ENCODE measurements around the gene PHTF2. TPM values are rescaled to one million over a fixed set of nuclear protein-coding genes. Genes with fewer than 3 reads are reported as not detected.

The PHTF2 gene
- total RNA-seq, 2 experiments from 2014 or later: 34.9 to 39.1 TPM

DNA sequence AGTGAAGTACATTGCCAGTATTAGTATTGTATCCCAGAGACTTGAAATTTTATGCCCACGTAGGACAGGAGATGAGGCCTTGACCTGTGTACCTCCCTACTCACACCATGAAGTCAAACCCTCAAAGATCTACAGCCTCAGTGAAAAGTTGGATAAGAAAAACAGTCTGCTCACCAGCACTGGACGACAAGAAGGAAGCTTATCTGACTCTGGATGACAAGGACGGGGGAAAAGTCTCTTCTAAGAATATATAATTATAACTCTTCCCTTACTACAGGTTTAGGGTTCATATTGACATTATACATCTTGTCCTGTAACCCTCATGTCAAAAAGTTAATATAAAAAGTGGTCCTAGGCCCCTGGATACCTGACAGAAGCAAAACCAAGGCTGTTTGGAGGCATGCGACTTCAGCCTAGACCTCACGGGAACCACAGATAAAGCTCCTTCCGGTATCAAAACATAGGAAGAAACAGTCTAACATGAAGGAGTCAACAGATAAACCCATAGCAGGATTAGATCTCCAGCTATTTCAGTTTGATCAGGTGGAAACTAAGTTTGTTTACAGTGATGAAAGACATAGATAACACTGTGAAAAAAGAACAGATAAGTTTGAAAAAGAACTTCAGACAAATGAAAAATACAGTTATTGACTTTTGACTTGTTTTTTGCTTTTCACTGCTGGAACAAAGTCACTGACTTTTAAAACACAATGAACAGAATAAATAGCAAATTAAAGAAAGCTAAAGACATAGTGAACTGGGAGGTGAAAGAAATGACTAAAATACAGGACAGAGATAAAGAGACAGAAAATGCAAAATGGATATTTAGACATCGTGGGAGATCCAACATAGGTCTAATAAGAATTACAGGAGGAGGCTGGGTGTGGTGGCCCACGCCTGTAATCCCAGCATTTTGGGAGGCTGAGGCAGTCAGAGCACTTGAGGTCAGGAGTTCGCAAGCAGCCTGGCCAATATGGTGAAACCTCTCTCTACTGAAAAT is 145.9 kb downstream of the PHTF2 start:
- CTCF ChIA-PET: interaction anchor here (1.9 kb wide), 1 partner anchor 95 kb away, joined by 7 read pairs; no protein-coding TSS in a partner anchor
- no peak overlapping the region for H3K27ac Mint-ChIP-seq
- DNase-seq (no peak), ATAC-seq (no peak)
- no peak overlapping the region for H3K4me3 Mint-ChIP-seq
- H3K36me3 Mint-ChIP-seq (ENCODE audit: low read depth): peaks cover 16% of the 10 kb centered on the region
- peaks cover 4% of the 10 kb centered on the region for H3K4me1 Mint-ChIP-seq (ENCODE audit: low read depth)
- H3K27me3 Mint-ChIP-seq (ENCODE audit: low read depth): no peaks in the 10 kb centered on the region
- no peaks in the 10 kb centered on the region for H3K9me3 Mint-ChIP-seq (ENCODE audit: insufficient read depth)
- POLR2A ChIA-PET: no interaction called here

DNA sequence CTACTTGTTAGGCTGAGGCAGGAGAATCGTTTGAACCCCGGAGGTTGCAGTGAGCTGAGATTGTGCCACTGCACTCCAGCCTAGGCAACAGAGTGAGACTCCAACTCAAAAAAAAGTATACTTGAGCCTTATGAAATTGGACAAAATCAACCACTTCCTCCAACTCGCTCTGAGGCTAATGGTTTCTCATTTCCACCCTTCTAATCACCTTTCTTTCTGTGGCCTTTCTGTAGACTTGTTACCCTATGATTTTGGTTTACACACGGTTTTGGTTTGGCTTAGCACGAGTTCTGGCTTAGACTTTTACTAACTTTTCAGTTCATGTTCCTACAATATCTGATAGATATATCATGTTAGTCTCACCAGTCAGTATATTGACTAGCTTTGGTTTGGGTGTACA is 152.0 kb downstream of the PHTF2 start:
- ATAC-seq (peak; percentile 42), DNase-seq (peak; percentile 47)
- peak overlapping the region; percentile 53 for H3K27ac Mint-ChIP-seq
- no peaks in the 10 kb centered on the region for H3K27me3 Mint-ChIP-seq (ENCODE audit: low read depth)
- H3K9me3 Mint-ChIP-seq (ENCODE audit: insufficient read depth): no peaks in the 10 kb centered on the region
- H3K4me3 Mint-ChIP-seq: no peak overlapping the region
- ChIA-PET POLR2A (no interaction called here), CTCF (interaction anchor here (1.0 kb wide), 1 partner anchor 299 kb away, joined by 4 read pairs; no protein-coding TSS in a partner anchor)
- peaks cover 2% of the 10 kb centered on the region for H3K36me3 Mint-ChIP-seq (ENCODE audit: low read depth)
- peaks cover 8% of the 10 kb centered on the region for H3K4me1 Mint-ChIP-seq (ENCODE audit: low read depth)

DNA sequence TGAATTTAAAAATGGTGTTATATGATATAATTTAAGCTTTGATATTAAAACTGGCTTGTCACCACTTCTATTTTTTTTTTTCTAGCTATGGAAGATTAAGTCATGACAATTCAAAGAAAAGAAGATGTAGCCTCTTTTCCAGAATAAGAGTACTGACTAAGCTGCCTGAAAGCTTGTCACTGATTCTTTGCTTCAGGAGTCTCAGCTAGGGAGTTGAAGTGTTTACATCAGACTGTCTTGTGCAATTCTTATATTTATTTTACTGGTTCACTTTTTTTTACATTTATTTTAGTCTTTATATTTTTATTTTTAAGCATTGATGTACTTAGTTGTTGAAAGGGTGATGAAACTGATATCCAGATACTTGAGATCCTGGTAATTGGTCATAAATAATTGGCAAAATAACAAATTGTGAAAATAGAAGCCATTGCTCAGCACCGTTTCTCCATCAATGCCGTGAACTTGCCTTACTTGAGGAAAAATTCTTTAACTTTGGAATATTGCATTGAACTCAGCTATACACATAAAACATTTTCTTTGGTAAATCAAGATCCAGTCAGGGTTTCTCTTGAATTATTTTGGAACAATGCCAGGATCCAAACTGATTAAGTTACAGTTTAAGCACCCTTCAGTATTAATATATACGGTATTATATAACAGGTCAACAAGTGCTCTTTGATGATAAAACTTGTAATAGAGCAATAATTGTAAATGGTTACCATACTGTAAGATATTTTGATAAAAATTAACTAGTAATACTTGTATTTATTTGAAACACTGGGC is 156.4 kb downstream of the PHTF2 start:
- DNase-seq: no peak
- Mint-ChIP-seq H3K9me3 (ENCODE audit: insufficient read depth) (no peaks in the 10 kb centered on the region), H3K4me3 (no peak overlapping the region), H3K27me3 (ENCODE audit: low read depth) (no peaks in the 10 kb centered on the region), H3K36me3 (ENCODE audit: low read depth) (peaks cover 4% of the 10 kb centered on the region), H3K27ac (no peak overlapping the region), H3K4me1 (ENCODE audit: low read depth) (peaks cover 8% of the 10 kb centered on the region)
- CTCF ChIA-PET: interaction anchor here (1.2 to 1.4 kb wide), 2 partner anchors 9 to 85 kb away, joined by 4 read pairs; no protein-coding TSS in a partner anchor
- POLR2A ChIA-PET: no interaction called here
- ATAC-seq: no peak

DNA sequence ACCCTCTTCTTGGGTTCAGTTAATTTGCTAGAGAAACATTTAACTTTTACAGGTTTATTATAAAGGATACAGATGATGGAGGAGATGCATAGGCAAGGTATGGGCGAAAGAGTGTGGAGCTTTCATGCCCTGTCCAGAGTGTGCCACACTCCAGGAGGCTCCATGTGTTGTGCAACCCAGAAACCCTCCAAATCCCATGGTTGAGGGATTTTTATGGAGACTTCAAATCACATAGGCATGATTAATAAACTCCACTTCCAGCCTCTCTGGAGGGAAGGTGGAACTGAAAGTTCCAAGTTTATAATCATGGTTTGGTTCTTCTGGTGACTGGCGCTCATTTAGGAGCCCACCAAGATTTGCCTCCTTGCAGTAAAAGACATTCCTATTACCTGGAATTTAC is 159.9 kb downstream of the PHTF2 start:
- ChIA-PET CTCF (no interaction called here), POLR2A (interaction anchor here (0.7 kb wide), 1 partner anchor 41 kb away, joined by 3 read pairs; no protein-coding TSS in a partner anchor)
- DNase-seq (no peak), ATAC-seq (no peak)
- Mint-ChIP-seq H3K36me3 (ENCODE audit: low read depth) (peaks cover 4% of the 10 kb centered on the region), H3K4me1 (ENCODE audit: low read depth) (no peaks in the 10 kb centered on the region), H3K4me3 (no peak overlapping the region), H3K27me3 (ENCODE audit: low read depth) (no peaks in the 10 kb centered on the region), H3K27ac (no peak overlapping the region), H3K9me3 (ENCODE audit: insufficient read depth) (no peaks in the 10 kb centered on the region)

DNA sequence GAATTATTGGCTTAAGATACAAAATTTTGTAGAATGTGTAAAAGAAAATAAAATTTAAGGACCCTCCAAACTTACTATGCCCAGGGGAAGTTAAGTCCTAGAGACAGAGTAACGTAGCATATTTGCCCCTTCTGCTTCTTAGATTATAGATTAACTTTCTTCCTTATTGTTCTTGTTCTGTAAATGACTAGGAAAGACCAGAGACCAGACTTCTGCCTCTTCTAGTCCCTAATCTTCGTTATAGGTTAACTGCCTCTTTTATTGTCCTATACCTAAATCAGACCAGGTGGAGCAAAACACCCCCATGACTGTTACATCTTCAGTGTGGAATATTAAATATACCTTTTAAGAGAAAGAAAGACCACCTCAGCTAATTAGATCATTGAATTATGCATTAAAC is 160.5 kb downstream of the PHTF2 start:
- H3K36me3 Mint-ChIP-seq (ENCODE audit: low read depth): peaks cover 4% of the 10 kb centered on the region
- no peak overlapping the region for H3K27ac Mint-ChIP-seq
- DNase-seq: no peak
- ATAC-seq: no peak
- ChIA-PET POLR2A (no interaction called here), CTCF (interaction anchor here (0.8 kb wide), 1 partner anchor 160 kb away, joined by 3 read pairs; the partner anchor contains the start of gene PHTF2)
- no peaks in the 10 kb centered on the region for H3K4me1 Mint-ChIP-seq (ENCODE audit: low read depth)
- H3K27me3 Mint-ChIP-seq (ENCODE audit: low read depth): no peaks in the 10 kb centered on the region
- H3K9me3 Mint-ChIP-seq (ENCODE audit: insufficient read depth): no peaks in the 10 kb centered on the region
- no peak overlapping the region for H3K4me3 Mint-ChIP-seq

DNA sequence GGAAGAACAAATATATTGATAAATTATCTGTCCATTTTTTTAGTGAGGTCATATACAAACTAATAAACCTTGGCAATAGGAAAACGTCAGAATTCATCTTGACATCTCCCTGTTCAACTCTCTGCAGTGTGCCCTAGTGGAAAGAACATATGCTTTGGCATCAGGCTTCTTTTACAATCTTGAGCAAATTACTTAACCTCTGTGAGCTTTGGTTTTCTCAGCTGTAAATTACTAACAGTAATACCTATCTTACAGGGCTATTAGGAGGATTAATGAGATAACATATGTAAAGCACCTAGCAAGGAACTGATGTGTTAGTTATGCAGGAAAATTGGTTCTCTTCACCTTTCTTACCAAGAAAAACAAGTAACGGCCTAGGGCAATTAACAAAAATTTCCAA is 161.8 kb downstream of the PHTF2 start:
- Mint-ChIP-seq H3K9me3 (ENCODE audit: insufficient read depth) (no peaks in the 10 kb centered on the region), H3K27ac (no peak overlapping the region), H3K36me3 (ENCODE audit: low read depth) (peaks cover 2% of the 10 kb centered on the region), H3K4me3 (no peak overlapping the region), H3K4me1 (ENCODE audit: low read depth) (no peaks in the 10 kb centered on the region), H3K27me3 (ENCODE audit: low read depth) (no peaks in the 10 kb centered on the region)
- CTCF ChIA-PET: no interaction called here
- DNase-seq: no peak
- POLR2A ChIA-PET: no interaction called here
- no peak for ATAC-seq

DNA sequence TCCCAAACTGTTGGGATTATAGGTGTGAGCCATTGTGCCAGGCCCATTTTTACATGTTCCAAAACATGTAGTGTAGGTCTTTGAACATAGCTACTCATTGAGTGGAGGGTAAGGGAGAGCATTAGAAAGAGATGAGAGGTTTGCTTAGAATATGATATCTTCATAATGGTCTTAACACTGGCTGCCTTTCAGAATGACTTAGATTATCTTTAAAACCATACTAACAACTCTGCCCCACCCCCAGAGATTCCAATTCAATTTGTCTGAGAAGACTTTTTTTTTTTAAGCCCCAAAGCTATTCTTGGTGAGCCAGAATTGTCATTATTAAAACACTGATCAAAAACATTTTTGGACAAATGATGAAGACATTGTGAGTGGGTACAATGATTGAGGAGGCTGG is 168.9 kb downstream of the PHTF2 start:
- Mint-ChIP-seq H3K4me1 (ENCODE audit: low read depth) (no peaks in the 10 kb centered on the region), H3K27me3 (ENCODE audit: low read depth) (no peaks in the 10 kb centered on the region), H3K4me3 (no peak overlapping the region), H3K27ac (no peak overlapping the region), H3K9me3 (ENCODE audit: insufficient read depth) (no peaks in the 10 kb centered on the region), H3K36me3 (ENCODE audit: low read depth) (no peaks in the 10 kb centered on the region)
- POLR2A ChIA-PET: no interaction called here
- DNase-seq (no peak), ATAC-seq (no peak)
- CTCF ChIA-PET: no interaction called here

DNA sequence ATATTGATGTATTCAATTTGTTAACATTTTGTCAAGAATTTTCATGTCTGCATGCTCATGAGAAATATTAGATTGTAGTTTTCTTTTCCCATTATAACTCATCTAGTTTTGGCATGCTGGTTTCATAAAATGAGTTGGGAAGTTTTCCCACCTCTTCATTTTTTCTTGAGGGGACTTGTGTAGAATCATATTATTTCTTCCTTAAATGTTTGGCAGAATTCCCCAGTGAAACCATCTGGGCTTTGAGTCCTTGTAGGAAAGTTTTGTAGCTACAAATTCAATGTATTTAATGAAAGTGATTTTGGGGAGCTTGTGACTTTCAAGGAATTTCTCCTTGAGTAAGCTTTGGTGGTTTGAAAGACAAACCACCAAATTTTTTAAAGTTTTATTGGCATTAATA is 173.2 kb downstream of the PHTF2 start:
- Mint-ChIP-seq H3K27ac (no peak overlapping the region), H3K36me3 (ENCODE audit: low read depth) (no peaks in the 10 kb centered on the region), H3K9me3 (ENCODE audit: insufficient read depth) (no peaks in the 10 kb centered on the region), H3K4me1 (ENCODE audit: low read depth) (no peaks in the 10 kb centered on the region), H3K4me3 (no peak overlapping the region), H3K27me3 (ENCODE audit: low read depth) (no peaks in the 10 kb centered on the region)
- no peak for DNase-seq
- no peak for ATAC-seq
- ChIA-PET CTCF (interaction anchor here (1.2 to 1.3 kb wide), 2 partner anchors 18 to 70 kb away, joined by 3 read pairs; no protein-coding TSS in a partner anchor), POLR2A (no interaction called here)

DNA sequence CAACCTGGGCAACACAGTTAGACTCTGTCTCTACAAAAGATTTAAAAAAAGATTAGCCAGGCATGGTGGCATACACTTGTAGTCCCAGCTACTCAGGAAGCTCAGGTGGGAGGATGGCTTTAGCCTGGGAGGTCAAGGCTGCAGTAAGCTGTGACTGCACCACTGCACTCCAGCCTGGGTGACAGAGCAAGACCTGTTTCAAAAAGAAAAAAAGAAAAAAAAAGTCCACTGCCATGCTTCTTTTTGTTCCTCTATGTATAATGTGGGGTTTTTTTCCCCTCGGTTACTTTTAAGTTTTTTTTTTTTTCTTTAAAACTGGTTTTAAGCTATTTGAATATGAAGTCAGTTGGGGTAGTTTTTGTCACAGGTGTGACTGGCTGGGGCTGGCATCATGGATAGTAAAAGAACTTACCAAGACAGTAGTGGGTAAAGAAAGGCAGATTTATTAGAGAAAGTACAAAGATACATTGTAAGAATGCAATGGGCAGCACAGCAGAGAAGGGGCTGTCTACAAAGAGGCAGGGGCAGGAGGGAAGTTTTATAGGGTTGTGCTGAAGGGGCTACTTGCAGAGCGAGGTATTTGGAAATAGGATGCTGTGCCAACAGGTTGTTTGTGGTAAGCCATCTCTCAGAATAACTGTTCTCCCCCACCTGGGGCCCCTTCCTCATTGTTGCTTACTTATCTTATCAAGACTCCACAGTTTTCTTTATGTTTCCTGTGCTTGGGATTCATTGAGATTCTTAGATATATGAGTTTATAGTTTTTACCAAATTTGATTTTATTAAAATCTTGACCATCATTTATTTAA is 177.3 kb downstream of the PHTF2 start:
- no peaks in the 10 kb centered on the region for H3K9me3 Mint-ChIP-seq (ENCODE audit: insufficient read depth)
- no peak overlapping the region for H3K4me3 Mint-ChIP-seq
- H3K36me3 Mint-ChIP-seq (ENCODE audit: low read depth): no peaks in the 10 kb centered on the region
- CTCF ChIA-PET: no interaction called here
- peaks cover 6% of the 10 kb centered on the region for H3K27me3 Mint-ChIP-seq (ENCODE audit: low read depth)
- no peaks in the 10 kb centered on the region for H3K4me1 Mint-ChIP-seq (ENCODE audit: low read depth)
- DNase-seq (no peak), ATAC-seq (no peak)
- POLR2A ChIA-PET: interaction anchor here (0.6 kb wide), 1 partner anchor 38 kb away, joined by 3 read pairs; no protein-coding TSS in a partner anchor
- no peak overlapping the region for H3K27ac Mint-ChIP-seq

DNA sequence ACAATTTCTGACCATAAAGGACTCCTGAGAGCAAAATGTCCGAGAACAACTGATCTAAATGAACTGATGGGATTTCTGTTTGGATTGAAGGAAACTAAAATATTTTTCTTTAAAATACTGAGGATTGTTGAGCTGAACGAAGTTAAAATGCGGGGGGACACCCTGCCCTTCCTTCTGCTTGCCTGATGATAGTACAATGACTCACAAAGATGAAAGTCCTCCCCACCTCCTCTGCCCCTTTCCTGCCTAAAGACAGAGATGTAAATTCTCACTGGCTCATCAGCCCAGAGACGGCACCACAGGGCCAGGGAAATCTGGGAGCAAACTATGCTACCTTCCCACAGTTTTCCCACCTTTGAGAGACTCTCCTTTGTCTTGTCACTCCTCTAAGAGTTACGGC is 180.6 kb downstream of the PHTF2 start:
- ATAC-seq: no peak
- DNase-seq: no peak
- Mint-ChIP-seq H3K36me3 (ENCODE audit: low read depth) (no peaks in the 10 kb centered on the region), H3K9me3 (ENCODE audit: insufficient read depth) (no peaks in the 10 kb centered on the region), H3K4me3 (no peak overlapping the region), H3K27ac (no peak overlapping the region), H3K4me1 (ENCODE audit: low read depth) (no peaks in the 10 kb centered on the region), H3K27me3 (ENCODE audit: low read depth) (peaks cover 11% of the 10 kb centered on the region)
- CTCF ChIA-PET: interaction anchor here (0.6 kb wide), 1 partner anchor 448 kb away, joined by 3 read pairs; no protein-coding TSS in a partner anchor
- POLR2A ChIA-PET: no interaction called here

DNA sequence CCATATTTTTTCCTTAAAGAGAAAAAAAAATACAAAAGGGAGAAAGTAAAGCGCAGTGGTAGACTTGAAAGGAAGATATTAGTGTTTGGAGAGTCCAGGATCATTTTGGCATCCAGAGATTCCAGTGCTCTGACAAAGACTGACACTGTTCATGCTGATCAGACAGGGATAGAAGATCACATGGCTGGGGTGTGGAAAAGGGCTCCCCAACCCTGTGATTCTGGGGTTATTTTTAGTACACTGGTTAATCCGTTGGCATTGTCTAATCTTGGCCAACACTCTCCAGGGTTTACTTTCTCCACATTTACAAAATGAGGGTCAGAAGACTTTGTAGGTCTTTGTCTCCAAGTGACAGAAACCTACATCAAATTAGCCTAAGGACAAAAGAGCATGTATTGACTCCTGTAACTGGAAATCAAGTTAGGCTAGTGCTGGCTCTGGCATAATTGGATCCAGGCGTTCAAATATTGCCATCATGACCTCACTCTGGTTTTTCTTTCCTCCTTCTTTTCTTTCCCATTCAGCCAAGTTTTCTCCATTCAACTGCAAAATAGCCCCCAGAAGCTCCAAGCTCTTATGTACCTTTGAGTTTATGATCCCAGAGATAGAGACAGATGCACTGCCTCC is 181.6 kb downstream of the PHTF2 start:
- CTCF ChIA-PET: no interaction called here
- ATAC-seq: no peak
- Mint-ChIP-seq H3K4me1 (ENCODE audit: low read depth) (no peaks in the 10 kb centered on the region), H3K9me3 (ENCODE audit: insufficient read depth) (no peaks in the 10 kb centered on the region), H3K27ac (no peak overlapping the region), H3K4me3 (no peak overlapping the region), H3K36me3 (ENCODE audit: low read depth) (no peaks in the 10 kb centered on the region), H3K27me3 (ENCODE audit: low read depth) (peaks cover 11% of the 10 kb centered on the region)
- DNase-seq: no peak
- POLR2A ChIA-PET: no interaction called here
